IPS-18c (cell line): Measurements from ENCODE around the gene ABR.

Source experiments
- H3K4me3 ChIP-seq: 2 replicates; pipeline ENCODE4 v1.7.0; 2013; ENCODE audit warnings: low read depth, mild to moderate bottlenecking, low read length, moderate library complexity; ENCODE audit not compliant: insufficient read depth
- H3K9me3 ChIP-seq: one replicate; pipeline ENCODE4 v1.6.1; 2013; ENCODE audit warnings: mild to moderate bottlenecking, low read length, moderate library complexity; ENCODE audit not compliant: control insufficient read depth, insufficient read depth

The ABR gene

DNA sequence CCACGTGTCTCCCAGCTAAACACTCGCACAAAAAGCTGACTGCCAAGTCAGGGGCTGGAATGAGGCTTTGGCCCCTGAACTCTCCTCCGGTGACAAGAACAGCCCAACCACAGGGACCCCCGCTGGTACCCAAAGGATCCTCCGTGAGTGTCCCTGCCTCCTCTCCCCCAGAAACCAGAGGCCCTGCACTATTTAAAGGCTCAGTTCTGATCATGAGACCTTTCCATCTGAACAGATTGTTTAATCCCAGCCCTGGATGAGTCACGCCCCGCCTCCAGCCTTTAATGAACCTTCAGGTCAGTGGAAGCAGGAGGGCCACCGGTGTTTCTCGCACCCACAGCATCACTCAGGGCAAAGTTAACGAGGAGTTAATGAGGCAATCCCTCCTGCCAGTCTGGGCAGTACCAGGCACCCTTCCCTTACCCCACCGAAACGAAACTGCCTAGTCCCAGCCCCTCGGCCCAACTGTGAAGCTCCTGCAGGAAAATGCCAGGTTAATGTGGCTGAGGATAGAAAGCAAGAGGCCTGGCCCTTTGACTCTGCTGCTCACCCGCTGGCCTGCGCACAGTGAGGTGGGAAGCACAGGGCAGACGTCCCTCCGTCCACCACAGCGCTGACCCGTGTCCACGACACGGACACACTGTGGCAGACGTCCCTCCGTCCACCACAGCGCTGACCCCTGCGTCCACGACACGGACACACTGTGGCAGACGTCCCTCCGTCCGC lies 150.4 kb downstream of the ABR start:
- no peak overlapping the region for H3K4me3 ChIP-seq
- H3K9me3 ChIP-seq, result no peaks in the 10 kb centered on the region

- Histone ChIP-seq H3K9me3 (no peaks in the 10 kb centered on the region), H3K4me3 (no peak overlapping the region)
These were observed 152.7 kb downstream of the ABR start for GRCh38 chr17:1027044-1027443.

DNA sequence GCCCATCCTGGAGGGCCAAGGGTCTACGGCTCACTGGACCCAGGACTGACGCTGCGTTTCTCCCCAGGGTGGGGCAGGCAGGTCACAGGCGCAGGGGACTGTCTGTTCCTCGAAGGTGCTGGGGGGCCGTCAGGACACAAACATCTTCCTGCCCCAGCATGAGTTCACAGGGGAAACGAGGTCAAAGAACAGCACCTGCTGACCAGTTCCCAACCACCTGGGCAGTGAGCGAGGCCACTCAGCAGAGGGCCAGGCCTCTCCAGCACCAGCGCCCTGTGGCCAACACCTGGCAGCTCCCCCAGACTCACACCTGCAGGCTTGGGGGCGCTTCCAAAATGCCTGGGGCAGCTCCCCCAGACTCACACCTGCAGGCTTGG lies 153.2 kb downstream of the ABR start:
- Histone ChIP-seq H3K4me3 (no peak overlapping the region), H3K9me3 (no peaks in the 10 kb centered on the region)

DNA sequence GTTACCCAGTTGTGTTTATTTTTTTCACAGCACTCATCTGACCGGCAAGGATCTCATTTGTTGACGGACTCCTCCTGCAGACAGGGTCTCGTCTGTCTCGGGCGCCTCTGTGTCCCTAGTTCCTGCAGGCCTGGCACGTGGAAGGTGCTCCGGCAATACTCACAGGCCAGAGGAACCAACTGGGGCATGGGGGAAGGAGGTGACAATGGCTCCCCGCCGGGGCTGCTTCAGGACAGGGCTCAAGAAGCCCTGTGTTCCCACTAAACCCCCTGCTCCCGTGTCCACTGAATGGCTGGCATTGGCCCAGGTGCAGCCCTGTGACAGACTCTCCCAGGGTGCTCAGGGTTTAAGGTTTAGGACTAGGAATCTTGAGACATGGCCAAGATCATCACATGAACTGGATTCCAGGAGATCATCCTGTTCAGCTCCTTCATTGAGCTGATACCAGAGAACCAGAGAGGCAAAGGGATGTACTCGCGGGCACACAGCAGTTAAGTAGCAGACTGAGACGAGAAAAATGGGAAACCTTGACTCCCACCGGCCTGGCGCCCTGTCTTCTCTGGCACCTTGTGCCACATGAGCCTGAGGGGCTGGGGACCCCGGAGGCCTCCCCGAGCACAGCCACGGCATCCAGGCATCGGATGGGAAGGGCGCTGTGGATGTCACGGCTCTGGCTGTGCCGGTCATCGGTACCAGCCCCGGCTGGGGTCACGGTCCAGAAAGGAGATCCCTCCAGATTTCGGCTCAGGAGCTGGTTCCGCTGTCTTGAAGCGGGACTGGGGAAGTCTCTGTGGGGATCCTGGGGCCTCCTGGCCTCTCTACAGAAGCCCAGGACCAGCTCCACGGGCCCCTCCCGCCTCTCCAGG lies 153.8 kb downstream of the ABR start:
- Histone ChIP-seq H3K9me3 (no peaks in the 10 kb centered on the region), H3K4me3 (no peak overlapping the region)

GRCh38 chr17:1024076-1024475 lies 155.7 kb downstream of the ABR start:
- Histone ChIP-seq H3K9me3 (no peaks in the 10 kb centered on the region), H3K4me3 (no peak overlapping the region)

DNA sequence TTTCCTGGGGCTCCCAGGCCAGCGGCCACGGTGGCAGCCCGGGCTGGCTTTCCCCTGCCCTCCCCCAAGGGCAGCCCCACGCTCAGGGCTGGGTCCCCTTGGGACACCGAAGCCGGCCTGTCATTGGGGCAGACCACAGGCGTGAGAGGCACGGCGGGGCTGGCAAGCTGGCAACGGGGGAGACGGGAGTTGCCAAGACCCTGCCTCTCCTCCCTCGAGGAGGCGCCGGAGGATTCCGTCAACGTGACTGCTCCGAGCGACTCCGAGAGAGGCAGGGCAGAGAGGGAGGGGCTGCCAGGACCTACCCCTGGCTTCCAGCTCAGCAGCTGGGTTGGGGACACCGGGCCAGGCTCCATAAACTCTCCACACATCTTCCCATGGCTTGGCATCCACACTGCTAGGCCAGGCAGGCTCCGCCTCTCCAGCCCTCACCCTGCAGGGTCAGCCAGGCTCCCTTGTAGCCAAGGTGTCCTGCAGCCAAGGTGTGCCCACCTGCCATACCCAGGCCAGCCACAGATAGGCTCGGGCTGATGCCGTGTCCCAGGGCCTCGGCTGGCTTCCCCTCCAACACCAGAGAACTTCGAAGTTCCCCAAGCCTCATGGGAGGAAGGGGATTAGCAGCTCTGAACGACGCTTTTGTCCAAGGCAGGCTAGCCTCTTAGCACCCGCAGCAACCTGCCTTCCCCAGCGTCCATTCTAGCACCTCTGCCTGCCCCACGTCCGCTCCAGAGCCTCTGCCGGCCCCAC lies 157.3 kb downstream of the ABR start:
- Histone ChIP-seq H3K9me3 (no peaks in the 10 kb centered on the region), H3K4me3 (no peak overlapping the region)

GRCh38 chr17:1021147-1021546 lies 158.6 kb downstream of the ABR start:
- H3K9me3 ChIP-seq, result no peaks in the 10 kb centered on the region

GRCh38 chr17:1019451-1019850 lies 160.3 kb downstream of the ABR start:
- Histone ChIP-seq H3K9me3 (no peaks in the 10 kb centered on the region), H3K4me3 (no peak overlapping the region)

More at GRCh38 chr17:1021147-1021546, 158.6 kb downstream of the ABR start:
- no peak overlapping the region for H3K4me3 ChIP-seq

DNA sequence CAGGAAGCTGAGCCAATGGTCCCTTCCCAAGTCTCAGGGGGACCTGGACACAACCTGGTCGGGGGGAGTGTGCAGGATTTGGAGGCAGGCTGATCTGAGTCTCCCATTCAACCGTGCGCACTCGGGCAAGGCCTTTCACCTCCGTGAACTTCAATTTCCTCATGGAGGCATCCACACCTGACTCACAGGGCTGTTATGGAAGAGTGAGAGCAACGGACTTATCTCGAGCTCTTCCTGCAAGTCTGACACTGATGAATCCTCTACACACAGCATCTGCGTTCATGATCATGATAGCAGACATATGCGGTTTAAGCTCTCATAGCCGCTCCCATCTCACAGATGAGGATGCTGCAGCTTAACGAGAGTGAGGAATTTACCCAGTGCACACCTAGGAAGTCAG lies 161.2 kb downstream of the ABR start:
- no peaks in the 10 kb centered on the region for H3K9me3 ChIP-seq
- H3K4me3 ChIP-seq, result no peak overlapping the region

DNA sequence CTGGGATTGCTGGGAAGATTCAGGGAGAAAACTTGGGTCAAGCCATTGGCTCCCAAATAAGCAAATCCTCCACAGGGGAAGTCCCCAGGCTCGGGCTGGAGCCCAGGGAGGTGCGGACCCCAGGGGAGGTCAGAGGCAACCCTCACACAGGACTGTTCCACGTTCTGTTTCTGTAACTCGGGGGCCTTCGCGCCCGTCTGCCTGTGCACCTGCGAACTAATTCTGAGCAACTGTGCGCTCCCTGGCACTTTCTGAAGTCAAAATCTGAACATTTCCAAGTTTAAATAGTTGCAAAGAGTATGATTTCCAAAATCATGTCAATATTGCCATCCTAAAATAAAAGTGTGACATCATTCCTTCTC lies 166.1 kb downstream of the ABR start:
- no peak overlapping the region for H3K4me3 ChIP-seq
- H3K9me3 ChIP-seq, result no peaks in the 10 kb centered on the region

DNA sequence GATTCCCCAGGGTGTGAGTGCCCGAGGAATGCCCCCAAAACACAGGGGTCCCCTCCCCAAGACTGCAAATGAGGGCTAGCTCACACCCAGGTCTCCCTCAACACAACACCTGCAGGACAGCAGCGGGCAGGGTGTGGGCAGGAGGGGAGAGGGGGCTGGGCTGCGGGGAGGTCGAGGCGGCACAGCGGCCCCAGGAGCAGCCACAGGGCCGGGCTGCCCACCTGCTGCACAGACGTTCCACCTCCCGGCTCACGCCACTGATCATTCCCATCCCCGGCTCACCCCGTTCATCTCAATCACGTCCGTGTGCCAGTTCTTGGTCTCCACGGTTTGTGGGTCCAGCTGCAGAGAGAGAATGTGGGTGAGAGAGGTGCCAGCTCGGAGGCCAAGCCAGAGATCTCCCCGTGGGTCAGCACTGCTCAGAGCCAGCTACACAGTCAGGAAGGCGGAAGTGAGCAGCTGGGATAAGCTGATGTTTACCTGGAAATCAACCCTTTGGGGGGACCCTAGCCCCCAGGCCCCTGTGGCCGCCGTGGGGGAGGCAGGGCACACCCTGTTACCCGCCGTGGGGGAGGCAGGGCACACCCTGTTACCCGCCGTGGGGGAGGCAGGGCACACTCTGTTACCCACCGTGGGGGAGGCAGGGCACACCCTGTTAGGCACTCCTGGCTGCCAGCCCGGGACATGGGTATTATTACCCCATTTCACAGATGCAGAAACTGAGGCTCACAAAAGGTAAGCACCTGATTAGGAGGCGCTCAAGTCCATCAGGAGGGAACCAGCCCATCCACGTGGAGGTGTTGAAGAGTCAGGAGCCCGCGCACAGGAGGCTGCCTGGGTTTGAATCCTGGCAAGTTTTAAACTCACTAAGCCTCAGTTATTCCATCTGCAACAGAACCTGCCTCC lies 166.7 kb downstream of the ABR start:
- H3K4me3 ChIP-seq, result no peak overlapping the region
- H3K9me3 ChIP-seq, result no peaks in the 10 kb centered on the region

- no peaks in the 10 kb centered on the region for H3K9me3 ChIP-seq
- no peak overlapping the region for H3K4me3 ChIP-seq
These were observed 167.7 kb downstream of the ABR start for GRCh38 chr17:1011760-1012735.

DNA sequence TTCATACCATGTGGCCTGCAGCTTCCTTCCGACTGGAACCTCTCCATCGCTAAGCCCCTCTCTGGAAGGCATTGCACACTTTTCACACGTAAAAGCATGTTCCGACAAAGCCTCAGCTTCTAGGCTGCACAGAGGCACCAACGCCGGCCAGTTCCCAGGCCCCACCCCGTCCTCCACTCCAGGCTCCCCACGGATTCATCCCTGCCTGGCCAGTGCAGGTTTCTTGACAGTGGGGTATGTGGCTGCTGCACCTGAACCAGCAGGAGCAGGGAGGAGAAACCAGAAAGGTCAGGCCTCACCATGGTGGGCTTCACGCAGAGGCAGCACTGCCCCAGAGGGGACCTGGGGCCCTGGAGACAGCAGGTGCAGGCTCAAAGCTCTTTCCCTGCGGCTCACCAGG lies 168.6 kb downstream of the ABR start:
- Histone ChIP-seq H3K4me3 (no peak overlapping the region), H3K9me3 (no peaks in the 10 kb centered on the region)

DNA sequence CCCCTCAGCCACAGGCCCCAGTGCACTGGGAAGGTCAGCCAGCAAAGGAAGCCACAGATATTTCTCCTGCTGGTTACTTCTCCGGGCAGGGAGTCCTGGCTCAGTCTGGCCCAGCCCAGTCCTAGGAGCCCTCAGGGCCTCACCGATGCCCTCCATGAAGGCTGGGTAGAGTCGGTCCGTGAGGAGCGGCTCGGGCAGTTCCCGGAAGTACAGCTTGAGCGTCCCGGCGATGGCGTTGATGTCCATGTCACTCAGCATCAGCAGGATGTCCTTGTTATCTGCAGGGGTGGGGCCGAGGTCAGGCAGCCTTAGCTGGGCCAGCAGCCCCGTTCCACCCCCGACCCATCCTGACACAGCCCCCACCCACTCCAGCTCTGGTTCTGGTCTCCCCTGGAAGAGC lies 169.2 kb downstream of the ABR start:
- H3K9me3 ChIP-seq, result no peaks in the 10 kb centered on the region
- H3K4me3 ChIP-seq, result no peak overlapping the region

GRCh38 chr17:1010086-1010450 lies 169.7 kb downstream of the ABR start:
- no peak overlapping the region for H3K4me3 ChIP-seq
- H3K9me3 ChIP-seq, result no peaks in the 10 kb centered on the region
